Upper lobe of left lung (tissue), 4 donors: ENCODE results near the gene RRAS2.
"Not testable (repeated sequence)": the region's sequence is repeated elsewhere in the genome, so short reads cannot be mapped to it uniquely, and the experiment has no call there.

Experiments
- EP300 ChIP-seq, 4 donors: sonication (generic); formaldehyde crosslinking; IDR thresholded peaks; one replicate each; pipeline ENCODE4 v1.5.1; 2017; ENCODE audit warnings: antibody characterized with exemption in 4 of 4, control low read depth in 2 of 4
- POLR2AphosphoS5 ChIP-seq, 2 donors: sonication (generic); formaldehyde crosslinking; IDR thresholded peaks; one replicate each; pipeline ENCODE4 v1.5.1; 2017; ENCODE audit warnings: antibody characterized with exemption in 2 of 2
- TF ChIP-seq, protein P1 (sequence below), 6 experiments: fragments of 450-650 bp in 4 of 6; fragments of 200-600 bp in 2 of 6; sonication (generic) in 2 of 6; IDR thresholded peaks; one replicate each; pipeline ENCODE4 v1.5.1; 2016 to 2019; ENCODE audit warnings: antibody characterized with exemption in 6 of 6

DNA sequence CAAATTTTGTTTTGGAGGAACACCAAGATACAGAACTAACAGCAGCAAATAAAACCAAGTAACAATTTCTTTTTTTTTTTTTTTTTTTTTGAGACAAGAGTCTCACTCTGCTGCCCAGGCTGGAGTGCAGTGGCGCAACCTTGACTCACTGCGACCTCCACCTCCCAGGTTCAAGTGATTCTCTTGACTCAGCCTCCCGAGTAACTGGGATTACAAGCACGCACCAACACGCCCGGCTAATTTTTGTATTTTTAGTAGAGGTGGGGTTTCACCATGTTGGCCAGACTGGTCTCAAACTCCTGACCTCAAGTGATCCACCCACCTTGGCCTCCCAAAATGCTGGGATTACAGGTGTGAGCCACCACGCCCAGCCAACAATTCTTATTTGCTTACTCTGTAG lies 4.4 kb downstream of the RRAS2 start:
- TF ChIP-seq, protein P1, sequence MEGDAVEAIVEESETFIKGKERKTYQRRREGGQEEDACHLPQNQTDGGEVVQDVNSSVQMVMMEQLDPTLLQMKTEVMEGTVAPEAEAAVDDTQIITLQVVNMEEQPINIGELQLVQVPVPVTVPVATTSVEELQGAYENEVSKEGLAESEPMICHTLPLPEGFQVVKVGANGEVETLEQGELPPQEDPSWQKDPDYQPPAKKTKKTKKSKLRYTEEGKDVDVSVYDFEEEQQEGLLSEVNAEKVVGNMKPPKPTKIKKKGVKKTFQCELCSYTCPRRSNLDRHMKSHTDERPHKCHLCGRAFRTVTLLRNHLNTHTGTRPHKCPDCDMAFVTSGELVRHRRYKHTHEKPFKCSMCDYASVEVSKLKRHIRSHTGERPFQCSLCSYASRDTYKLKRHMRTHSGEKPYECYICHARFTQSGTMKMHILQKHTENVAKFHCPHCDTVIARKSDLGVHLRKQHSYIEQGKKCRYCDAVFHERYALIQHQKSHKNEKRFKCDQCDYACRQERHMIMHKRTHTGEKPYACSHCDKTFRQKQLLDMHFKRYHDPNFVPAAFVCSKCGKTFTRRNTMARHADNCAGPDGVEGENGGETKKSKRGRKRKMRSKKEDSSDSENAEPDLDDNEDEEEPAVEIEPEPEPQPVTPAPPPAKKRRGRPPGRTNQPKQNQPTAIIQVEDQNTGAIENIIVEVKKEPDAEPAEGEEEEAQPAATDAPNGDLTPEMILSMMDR (IDR thresholded peaks at IDR 0.05), result not testable (repeated sequence)
- TF ChIP-seq POLR2AphosphoS5, EP300 (IDR thresholded peaks at IDR 0.05): not testable (repeated sequence)
